ENCODE results near the gene TM4SF4. TPM values are rescaled to one million over a fixed set of nuclear protein-coding genes. Genes with fewer than 3 reads are reported as not detected.
"Not testable (repeated sequence)": the region's sequence is repeated elsewhere in the genome, so short reads cannot be mapped to it uniquely, and the experiment has no call there.

Gene TM4SF4
- total RNA-seq, 1 donor from 2014 or later, result not detected

- Histone ChIP-seq H3K4me1 (peaks cover 7% of the 10 kb centered on the region), H3K4me3 (no peak overlapping the region), H3K9me3 (replicated peaks) (no peaks in the 10 kb centered on the region), H3K27me3 (ENCODE audit: low read depth) (no peaks in the 10 kb centered on the region), H3K36me3 (no peaks in the 10 kb centered on the region), H3K27ac (replicated peaks) (no peak overlapping the region)
- intact Hi-C loops (cut with micrococcal nuclease), result no loop called here
- DNase-seq, result no peak
- TF ChIP-seq CTCF (IDR thresholded peaks at IDR 0.05; ENCODE audit: borderline replicate concordance), result no peak
Measured at GRCh38 chr3:149441642-149442041, 32.9 kb upstream of the TM4SF4 start.

- no peak overlapping the region for H3K4me3 ChIP-seq
- intact Hi-C loops (cut with micrococcal nuclease), result no loop called here
- no peak for TF ChIP-seq CTCF (IDR thresholded peaks at IDR 0.05; ENCODE audit: borderline replicate concordance)
- H3K27me3 ChIP-seq (ENCODE audit: low read depth), result no peaks in the 10 kb centered on the region
- H3K9me3 ChIP-seq (replicated peaks), result no peaks in the 10 kb centered on the region
- H3K4me1 ChIP-seq, result peaks cover 7% of the 10 kb centered on the region
- H3K27ac ChIP-seq (replicated peaks), result no peak overlapping the region
- H3K36me3 ChIP-seq, result no peaks in the 10 kb centered on the region
- DNase-seq, result no peak
Measured at GRCh38 chr3:149442043-149442442, 32.5 kb upstream of the TM4SF4 start.

DNA sequence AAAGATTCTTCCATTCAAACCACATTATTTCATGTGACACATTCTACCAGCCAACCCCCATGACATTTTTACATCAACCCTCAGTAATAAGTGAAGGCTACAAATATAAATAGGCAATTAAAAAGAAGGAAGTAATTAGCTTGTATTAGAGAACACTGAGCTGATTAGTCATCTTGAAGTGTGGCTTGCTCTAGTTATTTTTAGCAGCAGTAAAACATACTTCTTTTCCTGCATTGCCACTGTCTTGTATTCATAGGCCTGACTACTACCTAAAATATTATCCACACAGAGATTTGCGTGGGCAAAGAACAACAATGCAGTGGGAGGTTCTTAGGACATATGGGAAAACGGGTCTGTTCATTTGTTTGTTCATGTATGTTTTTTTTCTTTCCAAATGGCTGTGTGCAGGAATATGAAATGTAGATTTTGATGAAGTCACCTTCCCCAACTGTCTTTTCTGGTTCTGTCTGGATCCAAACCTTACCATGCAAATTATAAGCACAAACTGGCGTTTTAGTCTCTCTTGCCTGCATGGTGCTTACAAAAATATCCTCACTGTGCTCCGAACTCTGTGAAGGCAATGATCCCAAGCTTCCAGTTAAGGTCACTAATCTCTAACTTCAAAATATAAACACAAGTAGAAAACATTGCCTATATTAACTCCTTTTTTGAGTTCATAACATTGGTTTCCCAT, 31.5 kb upstream of the TM4SF4 start:
- intact Hi-C loops (cut with micrococcal nuclease), result no loop called here
- H3K36me3 ChIP-seq, result no peaks in the 10 kb centered on the region
- no peaks in the 10 kb centered on the region for H3K9me3 ChIP-seq (replicated peaks)
- no peaks in the 10 kb centered on the region for H3K27me3 ChIP-seq (ENCODE audit: low read depth)
- H3K27ac ChIP-seq (replicated peaks), result no peak overlapping the region
- peaks cover 7% of the 10 kb centered on the region for H3K4me1 ChIP-seq
- DNase-seq, result no peak
- H3K4me3 ChIP-seq, result no peak overlapping the region
- no peak for TF ChIP-seq CTCF (IDR thresholded peaks at IDR 0.05; ENCODE audit: borderline replicate concordance)

- DNase-seq, result no peak
- H3K4me1 ChIP-seq, result peaks cover 13% of the 10 kb centered on the region
- H3K4me3 ChIP-seq, result no peak overlapping the region
- no peak for TF ChIP-seq CTCF (IDR thresholded peaks at IDR 0.05; ENCODE audit: borderline replicate concordance)
- H3K9me3 ChIP-seq (replicated peaks), result no peaks in the 10 kb centered on the region
- intact Hi-C loops (cut with micrococcal nuclease), result no loop called here
- H3K27me3 ChIP-seq (ENCODE audit: low read depth), result no peaks in the 10 kb centered on the region
- H3K36me3 ChIP-seq, result no peaks in the 10 kb centered on the region
- H3K27ac ChIP-seq (replicated peaks), result no peak overlapping the region
Measured at GRCh38 chr3:149443545-149443912, 31.0 kb upstream of the TM4SF4 start.

GRCh38 chr3:149444867-149445266, 29.6 kb upstream of the TM4SF4 start:
- H3K9me3 ChIP-seq (replicated peaks); intact Hi-C loops (cut with micrococcal nuclease); DNase-seq; H3K27ac ChIP-seq (replicated peaks); H3K27me3 ChIP-seq (ENCODE audit: low read depth); H3K36me3 ChIP-seq; H3K4me3 ChIP-seq: not testable (repeated sequence)
- H3K4me1 ChIP-seq, result peaks cover 25% of the 10 kb centered on the region

- no peak for DNase-seq
- Histone ChIP-seq H3K4me1 (peaks cover 27% of the 10 kb centered on the region), H3K36me3 (no peaks in the 10 kb centered on the region), H3K4me3 (no peak overlapping the region), H3K9me3 (replicated peaks) (peaks cover 15% of the 10 kb centered on the region), H3K27me3 (ENCODE audit: low read depth) (no peaks in the 10 kb centered on the region), H3K27ac (replicated peaks) (peak overlapping the region; percentile 76)
- TF ChIP-seq CTCF (IDR thresholded peaks at IDR 0.05; ENCODE audit: borderline replicate concordance), result no peak
- intact Hi-C loops (cut with micrococcal nuclease), result no loop called here
Measured at GRCh38 chr3:149448331-149448831, 26.1 kb upstream of the TM4SF4 start.

Measured in left ventricle myocardium inferior (tissue), 1 donor.